OCI-LY7 (cell line): ENCODE data around the gene HLCS. TPM values are rescaled to one million over a fixed set of nuclear protein-coding genes. Genes with fewer than 3 reads are reported as not detected.
"Not testable (repeated sequence)": the region's sequence is repeated elsewhere in the genome, so short reads cannot be mapped to it uniquely, and the experiment has no call there.

ENCODE experiments used
- BruUV-seq: library from RNA; stranded (reverse); fragments of 400-500 nt; replicated peaks from 2 replicates; lab custom pipeline; 2021; lab: Mats Ljungman, UMichigan
- CTCF ChIA-PET: fragments of 300-600 bp; sonication (Branson Sonifier 250); formaldehyde crosslinking; loops from one replicate; lab custom pipeline; 2022; ENCODE audit warnings: antibody characterized with exemption; ENCODE audit not compliant: unreplicated experiment; lab: Charles Lee
- POLR2A ChIA-PET: fragments of 300-600 bp; sonication (Branson Sonifier 250); formaldehyde crosslinking; loops from one replicate; lab custom pipeline; 2022; ENCODE audit warnings: antibody characterized with exemption; lab: Charles Lee
- DNase-seq: peaks from one replicate; pipeline ENCODE4 v3.0.0-alpha.2; 2015; ENCODE audit warnings: low spot score
- H2AFZ ChIP-seq: fragments of 200-600 bp; sonication (generic), shearing (Covaris generic); 2 replicates; pipeline ENCODE4 v1.6.1; 2014; ENCODE audit warnings: mild to moderate bottlenecking, antibody characterized with exemption, low read length, moderate library complexity
- H3K27ac ChIP-seq: fragments of 200-600 bp; sonication (generic); 2 replicates; pipeline ENCODE4 v1.5.1; 2014; ENCODE audit warnings: mixed run types, low read depth, mild to moderate bottlenecking, moderate library complexity, low read length, inconsistent platforms; ENCODE audit not compliant: poor library complexity, severe bottlenecking
- H3K36me3 ChIP-seq: fragments of 200-600 bp; sonication (generic); 2 replicates; pipeline ENCODE4 v1.6.1; 2014; ENCODE audit warnings: mild to moderate bottlenecking, antibody characterized with exemption, low read length, moderate library complexity, mixed read lengths; ENCODE audit not compliant: insufficient read depth
- H3K4me1 ChIP-seq: fragments of 200-600 bp; sonication (generic); 2 replicates; pipeline ENCODE4 v1.5.1; 2014; ENCODE audit warnings: mild to moderate bottlenecking, low read length; ENCODE audit not compliant: insufficient read depth, poor library complexity, severe bottlenecking
- H3K4me2 ChIP-seq: fragments of 200-600 bp; sonication (generic); 2 replicates; pipeline ENCODE4 v1.6.1; 2014; ENCODE audit warnings: mild to moderate bottlenecking, low read length
- H3K4me3 ChIP-seq: fragments of 200-600 bp; sonication (generic); 2 replicates; pipeline ENCODE4 v1.5.1; 2014; ENCODE audit warnings: mild to moderate bottlenecking, low read depth, low read length; ENCODE audit not compliant: poor library complexity, severe bottlenecking
- H3K79me2 ChIP-seq: fragments of 200-600 bp; sonication (generic); 2 replicates; pipeline ENCODE4 v1.6.1; 2016; ENCODE audit warnings: low read depth, mild to moderate bottlenecking, low read length, moderate library complexity, mixed read lengths; ENCODE audit not compliant: insufficient read depth
- H3K9me2 ChIP-seq: fragments of 200-600 bp; sonication (generic); 2 replicates; pipeline ENCODE4 v1.6.1; 2016; ENCODE audit warnings: mild to moderate bottlenecking, low read length, mixed read lengths; ENCODE audit not compliant: insufficient read depth
- H3K9me3 ChIP-seq: fragments of 200-600 bp; sonication (generic); 2 replicates; pipeline ENCODE4 v1.6.1; 2014; ENCODE audit warnings: mild to moderate bottlenecking, mixed run types, low read length, mixed read lengths
- H4K20me1 ChIP-seq: fragments of 200-600 bp; sonication (generic); 2 replicates; pipeline ENCODE4 v1.6.1; 2014; ENCODE audit warnings: mild to moderate bottlenecking, antibody characterized with exemption, low read length, moderate library complexity, mixed read lengths; ENCODE audit not compliant: insufficient read depth
- CTCF ChIP-seq: fragments of 200-600 bp; sonication (generic); conservative IDR thresholded peaks from 2 replicates; pipeline ENCODE4 v1.5.1; 2014; ENCODE audit warnings: mild to moderate bottlenecking, antibody characterized with exemption, low read length, moderate library complexity, mixed read lengths
- EZH2phosphoT487 ChIP-seq: fragments of 200-600 bp; sonication (generic); IDR thresholded peaks from 2 replicates; pipeline ENCODE4 v1.6.1; 2018; ENCODE audit warnings: low read depth, borderline replicate concordance, mild to moderate bottlenecking, mixed run types, antibody characterized with exemption, low read length, moderate library complexity, mixed read lengths
- intact Hi-C: fragments of 100-400 bp; cut with micrococcal nuclease; formaldehyde crosslinking; loops from one replicate; pipeline ENCODE4 v1.10.0; 2022; ENCODE audit not compliant: unreplicated experiment
- total RNA-seq, 2 experiments: library from RNA; depleted of rRNA in 1 of 2; stranded (reverse); fragments of >200 nt in 1 of 2; shearing (Covaris generic) in 1 of 2; gene quantifications; 2 replicates each; pipeline ENCODE4 v1.2.3, GENCODE V29; 2014 to 2022

Gene HLCS
- total RNA-seq, 2 experiments from 2014 or later: 12.0 to 20.9 TPM

GRCh38 chr21:36817732-36818450, 148.6 kb downstream of the HLCS start:
- POLR2A ChIA-PET: no interaction called here

DNA sequence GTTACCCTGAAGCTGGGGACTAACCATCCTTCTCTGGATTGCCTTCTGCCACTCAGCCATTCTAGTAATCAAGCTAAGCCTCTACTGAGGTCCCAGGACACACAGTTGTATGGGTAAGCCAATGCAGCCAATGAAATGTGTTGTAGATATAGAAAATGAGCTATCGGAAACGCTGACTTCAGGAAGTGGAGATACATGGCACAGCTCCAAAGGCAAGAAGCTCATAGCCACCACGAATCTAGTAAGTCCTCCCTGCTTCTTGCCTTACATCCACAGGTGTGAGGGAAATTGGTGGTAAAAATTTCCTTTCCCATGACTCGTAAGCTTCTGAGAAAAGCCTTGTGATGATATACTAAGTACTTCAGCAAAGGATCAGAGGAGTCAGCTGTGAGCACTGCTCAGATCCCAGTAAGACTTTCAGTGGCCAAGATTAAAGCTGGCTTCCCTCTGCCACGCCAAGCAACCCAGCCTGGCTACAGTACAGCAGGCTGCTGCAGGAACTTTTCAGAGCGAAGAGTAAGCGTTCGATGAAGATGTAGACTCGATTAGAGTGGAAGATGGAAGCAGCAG, 149.8 kb downstream of the HLCS start:
- Histone ChIP-seq H3K4me3 (no peak overlapping the region), H3K9me2 (no peaks in the 10 kb centered on the region), H3K27ac (no peak overlapping the region), H3K79me2 (no peaks in the 10 kb centered on the region), H2AFZ (no peak overlapping the region), H3K4me1 (no peaks in the 10 kb centered on the region), H4K20me1 (no peaks in the 10 kb centered on the region), H3K4me2 (no peak overlapping the region), H3K9me3 (no peaks in the 10 kb centered on the region), H3K36me3 (no peaks in the 10 kb centered on the region)
- no peak for TF ChIP-seq EZH2phosphoT487
- TF ChIP-seq CTCF: no peak
- intact Hi-C loops: no loop called here
- ChIA-PET POLR2A (interaction anchor here (0.5 to 0.8 kb wide), 2 partner anchors 13 to 154 kb away, joined by 3 read pairs; no protein-coding TSS in a partner anchor), CTCF (no interaction called here)
- BruUV-seq: no TSS peak
- no peak for DNase-seq

More at GRCh38 chr21:36817732-36818450, 148.6 kb downstream of the HLCS start:
- Histone ChIP-seq H2AFZ (no peak overlapping the region), H3K79me2 (no peaks in the 10 kb centered on the region), H4K20me1 (no peaks in the 10 kb centered on the region), H3K27ac (no peak overlapping the region), H3K9me2 (no peaks in the 10 kb centered on the region), H3K9me3 (no peaks in the 10 kb centered on the region), H3K4me3 (no peak overlapping the region), H3K4me2 (no peak overlapping the region), H3K4me1 (no peaks in the 10 kb centered on the region), H3K36me3 (no peaks in the 10 kb centered on the region)
- CTCF ChIA-PET: no interaction called here
- intact Hi-C loops: no loop called here
- DNase-seq: no peak
- BruUV-seq: no TSS peak
- no peak for TF ChIP-seq EZH2phosphoT487
- TF ChIP-seq CTCF: no peak

GRCh38 chr21:36816026-36816425, 150.4 kb downstream of the HLCS start:
- H3K4me3 ChIP-seq, H3K27ac ChIP-seq, H3K36me3 ChIP-seq, intact Hi-C loops, POLR2A ChIA-PET, H3K79me2 ChIP-seq, H3K4me2 ChIP-seq, H3K9me3 ChIP-seq, H3K9me2 ChIP-seq, H3K4me1 ChIP-seq, CTCF ChIA-PET, H4K20me1 ChIP-seq, H2AFZ ChIP-seq, BruUV-seq, DNase-seq: not testable (repeated sequence)
